SK-N-SH (cell line): ENCODE results near the gene CHST15.

Experiments used
- EP300 ChIP-seq, 2 experiments: IDR thresholded peaks; 2 replicates each; pipeline versions ENCODE4 v1.4.0 to v1.6.1; 2012; ENCODE audit warnings: borderline replicate concordance in 1 of 2, low read depth in 1 of 2, low read length in 1 of 2
- RAD21 ChIP-seq: IDR thresholded peaks from 2 replicates; pipeline ENCODE4 v1.6.1; 2012; ENCODE audit warnings: mild to moderate bottlenecking, low read length
- TEAD4 ChIP-seq: IDR thresholded peaks from 2 replicates; pipeline ENCODE4 v1.4.0; 2012; ENCODE audit warnings: mild to moderate bottlenecking, borderline replicate concordance; ENCODE audit not compliant: insufficient read depth
- ZBTB33 ChIP-seq: IDR thresholded peaks from 2 replicates; pipeline ENCODE4 v1.4.0; 2012; ENCODE audit warnings: low read depth, borderline replicate concordance
- TF ChIP-seq, protein P1 (sequence below): fragments of 200-600 bp; sonication (generic); IDR thresholded peaks from 2 replicates; pipeline ENCODE4 v1.6.1; 2017; ENCODE audit warnings: antibody characterized with exemption, mild to moderate bottlenecking, moderate library complexity

DNA sequence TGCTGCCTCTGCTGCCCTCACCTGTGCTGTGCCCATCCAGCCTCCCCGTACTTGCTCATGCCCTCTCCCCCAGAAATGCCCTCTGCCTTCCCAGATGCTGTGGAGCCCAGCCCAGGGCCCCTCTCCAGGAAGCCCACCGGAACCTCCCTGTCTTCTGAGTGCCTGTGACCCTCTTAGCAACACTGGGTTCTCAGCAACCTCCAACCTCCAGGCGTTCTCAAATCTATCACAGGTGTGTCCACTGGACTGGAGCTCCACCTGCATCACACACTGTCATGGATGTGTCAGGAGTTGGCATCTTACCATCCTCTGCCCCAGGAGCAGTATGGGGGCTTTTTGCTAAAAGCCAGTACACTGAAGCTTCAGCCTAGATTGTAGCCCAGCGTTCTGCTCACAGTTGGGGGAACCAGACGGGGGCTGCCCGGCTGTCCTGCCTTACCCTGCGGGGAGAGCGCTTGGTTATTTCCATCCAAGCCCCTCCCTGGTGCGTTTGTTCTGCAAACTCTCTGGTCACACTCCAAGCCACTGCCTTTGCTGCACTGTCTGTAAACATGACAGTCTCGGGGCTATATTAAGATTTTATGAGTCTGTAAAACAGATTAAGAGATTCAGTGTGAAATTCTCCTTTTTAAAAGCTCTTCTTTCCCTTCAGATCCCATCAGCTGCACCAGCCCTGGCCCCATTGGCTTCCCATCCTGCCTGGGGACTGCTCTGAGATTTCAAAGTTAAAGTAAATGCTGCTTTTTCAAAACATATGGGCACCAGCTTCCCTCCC, 130.5 kb downstream of the CHST15 start:
- TF ChIP-seq, protein P1, sequence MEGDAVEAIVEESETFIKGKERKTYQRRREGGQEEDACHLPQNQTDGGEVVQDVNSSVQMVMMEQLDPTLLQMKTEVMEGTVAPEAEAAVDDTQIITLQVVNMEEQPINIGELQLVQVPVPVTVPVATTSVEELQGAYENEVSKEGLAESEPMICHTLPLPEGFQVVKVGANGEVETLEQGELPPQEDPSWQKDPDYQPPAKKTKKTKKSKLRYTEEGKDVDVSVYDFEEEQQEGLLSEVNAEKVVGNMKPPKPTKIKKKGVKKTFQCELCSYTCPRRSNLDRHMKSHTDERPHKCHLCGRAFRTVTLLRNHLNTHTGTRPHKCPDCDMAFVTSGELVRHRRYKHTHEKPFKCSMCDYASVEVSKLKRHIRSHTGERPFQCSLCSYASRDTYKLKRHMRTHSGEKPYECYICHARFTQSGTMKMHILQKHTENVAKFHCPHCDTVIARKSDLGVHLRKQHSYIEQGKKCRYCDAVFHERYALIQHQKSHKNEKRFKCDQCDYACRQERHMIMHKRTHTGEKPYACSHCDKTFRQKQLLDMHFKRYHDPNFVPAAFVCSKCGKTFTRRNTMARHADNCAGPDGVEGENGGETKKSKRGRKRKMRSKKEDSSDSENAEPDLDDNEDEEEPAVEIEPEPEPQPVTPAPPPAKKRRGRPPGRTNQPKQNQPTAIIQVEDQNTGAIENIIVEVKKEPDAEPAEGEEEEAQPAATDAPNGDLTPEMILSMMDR: no peak
- TF ChIP-seq TEAD4 (no peak), RAD21 (no peak), EP300 (IDR thresholded peaks at IDR 0.05; ENCODE audit: borderline replicate concordance in 1 of 2, low read depth in 1 of 2, low read length in 1 of 2) (no peak), ZBTB33 (no peak)
